HepG2 (cell line): ENCODE measurements around the gene PAXIP1. TPM values are rescaled to one million over a fixed set of nuclear protein-coding genes. Genes with fewer than 3 reads are reported as not detected.

Source experiments
- BCL6 ChIP-seq: IDR thresholded peaks from 2 replicates; pipeline ENCODE4 v1.6.1; 2016; ENCODE audit warnings: missing genetic modification reagents, missing compliant biosample characterization
- CEBPG ChIP-seq: IDR thresholded peaks from 2 replicates; pipeline ENCODE4 v1.6.1; 2016
- HOXA9 ChIP-seq: sonication (generic); formaldehyde crosslinking; IDR thresholded peaks from 2 replicates; pipeline ENCODE4 v1.8.1; 2022; ENCODE audit warnings: missing genetic modification reagents, mild to moderate bottlenecking, moderate library complexity, borderline replicate concordance
- MAF1 ChIP-seq: sonication (generic); formaldehyde crosslinking; IDR thresholded peaks from 2 replicates; pipeline ENCODE4 v1.5.0; 2020; ENCODE audit warnings: missing genetic modification reagents, borderline replicate concordance
- MXD3 ChIP-seq: IDR thresholded peaks from 2 replicates; pipeline ENCODE4 v1.6.1; 2016; ENCODE audit warnings: mild to moderate bottlenecking, missing biosample characterization, missing genetic modification reagents
- PCBP1 ChIP-seq: fragments of 200-400 bp; formaldehyde crosslinking; IDR thresholded peaks from 2 replicates; pipeline ENCODE4 v1.6.1; 2017; ENCODE audit warnings: mild to moderate bottlenecking, low read depth, low read length, borderline replicate concordance
- THAP11 ChIP-seq: IDR thresholded peaks from 2 replicates; pipeline ENCODE4 v1.6.1; 2016; ENCODE audit warnings: missing biosample characterization, missing genetic modification reagents
- TMF1 ChIP-seq: sonication (generic); formaldehyde crosslinking; IDR thresholded peaks from 2 replicates; pipeline ENCODE4 v1.8.1; 2022; ENCODE audit warnings: low read depth, missing genetic modification reagents
- U2AF1 ChIP-seq: fragments of 200-400 bp; formaldehyde crosslinking; optimal IDR thresholded peaks from 2 replicates; pipeline ENCODE3; 2017; ENCODE audit warnings: mild to moderate bottlenecking, low read depth, low read length
- ZNF44 ChIP-seq: sonication (generic); formaldehyde crosslinking; IDR thresholded peaks from 2 replicates; pipeline ENCODE4 v1.5.1; 2020; ENCODE audit warnings: mild to moderate bottlenecking, missing genetic modification reagents
- ZNF510 ChIP-seq: sonication (generic); formaldehyde crosslinking; IDR thresholded peaks from 2 replicates; pipeline ENCODE4 v1.4.0; 2020; ENCODE audit warnings: low read depth, mild to moderate bottlenecking, missing genetic modification reagents
- ZSCAN12 ChIP-seq: sonication (generic); formaldehyde crosslinking; IDR thresholded peaks from 2 replicates; pipeline ENCODE4 v1.9.0; 2021; ENCODE audit warnings: mild to moderate bottlenecking, missing genetic modification reagents
- polyA plus RNA-seq, 8 experiments: library from polyadenylated mRNA; depleted of rRNA in 3 of 8; stranded (reverse) in 7 of 8; unstranded in 1 of 8; fragments of >200 nt; fragmentation: Illumina TruSeq in 4 of 8; extraction: Trizol in 4 of 8; gene quantifications; 2 replicates each; pipeline versions ENCODE4 v1.2.1 to v1.2.3, GENCODE V29; 2011 to 2016; ENCODE audit warnings: low read depth in 4 of 8, missing spikeins in 1 of 8, mixed read lengths in 1 of 8; ENCODE audit not compliant: insufficient read depth in 1 of 8
- total RNA-seq, 5 experiments: library from RNA; depleted of rRNA; stranded (reverse); fragments of >200 nt; fragmentation: Illumina TruSeq; extraction: Trizol; gene quantifications; 2 replicates each; pipeline ENCODE4 v1.2.3, GENCODE V29; 2016; ENCODE audit warnings: low read depth in 1 of 5
- TF ChIP-seq, protein P1 (sequence below): IDR thresholded peaks from 2 replicates; pipeline ENCODE4 v1.6.1; 2018; ENCODE audit warnings: missing genetic modification reagents, mild to moderate bottlenecking, missing compliant biosample characterization
- TF ChIP-seq, protein P2 (sequence below), 2 experiments: sonication (generic) in 1 of 2; formaldehyde crosslinking in 1 of 2; IDR thresholded peaks; 2 replicates each; pipeline versions ENCODE4 v1.4.0 to v1.6.1; 2016 to 2020; ENCODE audit warnings: borderline replicate concordance in 1 of 2, low read depth in 1 of 2, mild to moderate bottlenecking in 1 of 2, missing genetic modification reagents in 1 of 2
- TF ChIP-seq, protein P3 (sequence below): sonication (generic); formaldehyde crosslinking; IDR thresholded peaks from 2 replicates; pipeline ENCODE4 v1.9.0; 2021; ENCODE audit warnings: mild to moderate bottlenecking, missing genetic modification reagents

Gene PAXIP1
- total and polyA plus RNA-seq, 2 of the 13 experiments (the other 11 are each of a cell fraction or from before 2014, with no cell fraction given): 11.6 to 16.2 TPM

DNA sequence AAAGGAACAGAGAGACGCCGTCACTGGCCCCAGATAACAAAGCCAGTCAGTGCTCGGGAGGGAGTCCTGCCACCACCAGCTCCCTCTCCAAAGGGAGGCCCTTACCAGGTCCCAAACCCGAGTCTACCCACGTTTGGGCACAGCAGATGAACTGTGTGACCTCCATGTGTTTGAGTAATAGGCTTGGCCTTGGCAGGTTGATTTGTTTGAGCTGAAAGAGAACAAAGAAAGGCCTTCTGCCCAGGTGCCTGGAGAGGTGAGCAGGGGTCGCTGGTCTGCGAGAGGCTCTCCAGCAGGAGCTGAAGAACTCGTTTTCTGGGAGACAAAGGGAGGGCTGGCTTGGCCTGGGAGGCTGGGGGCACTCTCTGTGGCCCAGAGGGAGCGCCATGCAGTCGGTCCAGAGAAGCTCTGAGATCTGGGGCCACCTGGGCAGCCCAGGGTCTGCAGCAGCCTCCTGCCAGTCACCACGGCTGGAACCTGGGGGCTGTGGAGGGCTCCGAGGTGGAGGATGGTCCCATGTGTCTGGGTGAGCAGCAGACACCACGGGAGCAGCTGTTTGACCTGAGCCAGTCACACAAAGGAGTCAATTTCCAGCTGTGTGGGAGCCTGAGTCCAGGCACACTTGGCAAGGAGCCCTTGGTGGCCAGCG, 99.7 kb downstream of the PAXIP1 start (continued):
- TF ChIP-seq, protein P1, sequence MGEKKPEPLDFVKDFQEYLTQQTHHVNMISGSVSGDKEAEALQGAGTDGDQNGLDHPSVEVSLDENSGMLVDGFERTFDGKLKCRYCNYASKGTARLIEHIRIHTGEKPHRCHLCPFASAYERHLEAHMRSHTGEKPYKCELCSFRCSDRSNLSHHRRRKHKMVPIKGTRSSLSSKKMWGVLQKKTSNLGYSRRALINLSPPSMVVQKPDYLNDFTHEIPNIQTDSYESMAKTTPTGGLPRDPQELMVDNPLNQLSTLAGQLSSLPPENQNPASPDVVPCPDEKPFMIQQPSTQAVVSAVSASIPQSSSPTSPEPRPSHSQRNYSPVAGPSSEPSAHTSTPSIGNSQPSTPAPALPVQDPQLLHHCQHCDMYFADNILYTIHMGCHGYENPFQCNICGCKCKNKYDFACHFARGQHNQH: 0 out of 2 replicates have a peak, but pooled peaks have one; percentile 23
- TF ChIP-seq HOXA9 (CRISPR knock-in tag) (no peak), PCBP1 (no peak), U2AF1 (no peak), ZSCAN12 (no peak), THAP11 (CRISPR knock-in tag) (no peak), MAF1 (CRISPR knock-in tag) (no peak), BCL6 (0 out of 2 replicates have a peak, but pooled peaks have one; percentile 36), ZNF44 (CRISPR knock-in tag) (no peak), MXD3 (CRISPR knock-in tag) (no peak), TMF1 (CRISPR knock-in tag) (no peak), ZNF510 (CRISPR knock-in tag) (no peak), CEBPG (0 out of 2 replicates have a peak, but pooled peaks have one; percentile 22)
- TF ChIP-seq, protein P2, sequence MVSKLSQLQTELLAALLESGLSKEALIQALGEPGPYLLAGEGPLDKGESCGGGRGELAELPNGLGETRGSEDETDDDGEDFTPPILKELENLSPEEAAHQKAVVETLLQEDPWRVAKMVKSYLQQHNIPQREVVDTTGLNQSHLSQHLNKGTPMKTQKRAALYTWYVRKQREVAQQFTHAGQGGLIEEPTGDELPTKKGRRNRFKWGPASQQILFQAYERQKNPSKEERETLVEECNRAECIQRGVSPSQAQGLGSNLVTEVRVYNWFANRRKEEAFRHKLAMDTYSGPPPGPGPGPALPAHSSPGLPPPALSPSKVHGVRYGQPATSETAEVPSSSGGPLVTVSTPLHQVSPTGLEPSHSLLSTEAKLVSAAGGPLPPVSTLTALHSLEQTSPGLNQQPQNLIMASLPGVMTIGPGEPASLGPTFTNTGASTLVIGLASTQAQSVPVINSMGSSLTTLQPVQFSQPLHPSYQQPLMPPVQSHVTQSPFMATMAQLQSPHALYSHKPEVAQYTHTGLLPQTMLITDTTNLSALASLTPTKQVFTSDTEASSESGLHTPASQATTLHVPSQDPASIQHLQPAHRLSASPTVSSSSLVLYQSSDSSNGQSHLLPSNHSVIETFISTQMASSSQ (IDR thresholded peaks at IDR 0.05; ENCODE audit: low read depth): no peak
- TF ChIP-seq, protein P2 (CRISPR knock-in tag; IDR thresholded peaks at IDR 0.05; ENCODE audit: borderline replicate concordance): no peak
- TF ChIP-seq, protein P3, sequence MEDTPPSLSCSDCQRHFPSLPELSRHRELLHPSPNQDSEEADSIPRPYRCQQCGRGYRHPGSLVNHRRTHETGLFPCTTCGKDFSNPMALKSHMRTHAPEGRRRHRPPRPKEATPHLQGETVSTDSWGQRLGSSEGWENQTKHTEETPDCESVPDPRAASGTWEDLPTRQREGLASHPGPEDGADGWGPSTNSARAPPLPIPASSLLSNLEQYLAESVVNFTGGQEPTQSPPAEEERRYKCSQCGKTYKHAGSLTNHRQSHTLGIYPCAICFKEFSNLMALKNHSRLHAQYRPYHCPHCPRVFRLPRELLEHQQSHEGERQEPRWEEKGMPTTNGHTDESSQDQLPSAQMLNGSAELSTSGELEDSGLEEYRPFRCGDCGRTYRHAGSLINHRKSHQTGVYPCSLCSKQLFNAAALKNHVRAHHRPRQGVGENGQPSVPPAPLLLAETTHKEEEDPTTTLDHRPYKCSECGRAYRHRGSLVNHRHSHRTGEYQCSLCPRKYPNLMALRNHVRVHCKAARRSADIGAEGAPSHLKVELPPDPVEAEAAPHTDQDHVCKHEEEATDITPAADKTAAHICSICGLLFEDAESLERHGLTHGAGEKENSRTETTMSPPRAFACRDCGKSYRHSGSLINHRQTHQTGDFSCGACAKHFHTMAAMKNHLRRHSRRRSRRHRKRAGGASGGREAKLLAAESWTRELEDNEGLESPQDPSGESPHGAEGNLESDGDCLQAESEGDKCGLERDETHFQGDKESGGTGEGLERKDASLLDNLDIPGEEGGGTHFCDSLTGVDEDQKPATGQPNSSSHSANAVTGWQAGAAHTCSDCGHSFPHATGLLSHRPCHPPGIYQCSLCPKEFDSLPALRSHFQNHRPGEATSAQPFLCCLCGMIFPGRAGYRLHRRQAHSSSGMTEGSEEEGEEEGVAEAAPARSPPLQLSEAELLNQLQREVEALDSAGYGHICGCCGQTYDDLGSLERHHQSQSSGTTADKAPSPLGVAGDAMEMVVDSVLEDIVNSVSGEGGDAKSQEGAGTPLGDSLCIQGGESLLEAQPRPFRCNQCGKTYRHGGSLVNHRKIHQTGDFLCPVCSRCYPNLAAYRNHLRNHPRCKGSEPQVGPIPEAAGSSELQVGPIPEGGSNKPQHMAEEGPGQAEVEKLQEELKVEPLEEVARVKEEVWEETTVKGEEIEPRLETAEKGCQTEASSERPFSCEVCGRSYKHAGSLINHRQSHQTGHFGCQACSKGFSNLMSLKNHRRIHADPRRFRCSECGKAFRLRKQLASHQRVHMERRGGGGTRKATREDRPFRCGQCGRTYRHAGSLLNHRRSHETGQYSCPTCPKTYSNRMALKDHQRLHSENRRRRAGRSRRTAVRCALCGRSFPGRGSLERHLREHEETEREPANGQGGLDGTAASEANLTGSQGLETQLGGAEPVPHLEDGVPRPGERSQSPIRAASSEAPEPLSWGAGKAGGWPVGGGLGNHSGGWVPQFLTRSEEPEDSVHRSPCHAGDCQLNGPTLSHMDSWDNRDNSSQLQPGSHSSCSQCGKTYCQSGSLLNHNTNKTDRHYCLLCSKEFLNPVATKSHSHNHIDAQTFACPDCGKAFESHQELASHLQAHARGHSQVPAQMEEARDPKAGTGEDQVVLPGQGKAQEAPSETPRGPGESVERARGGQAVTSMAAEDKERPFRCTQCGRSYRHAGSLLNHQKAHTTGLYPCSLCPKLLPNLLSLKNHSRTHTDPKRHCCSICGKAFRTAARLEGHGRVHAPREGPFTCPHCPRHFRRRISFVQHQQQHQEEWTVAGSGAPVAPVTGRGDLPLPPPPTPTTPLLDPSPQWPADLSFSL: no peak
